CD4-positive, alpha-beta T cell treated with Interleukin-6 at 100 ng/mL for 8 hours (primary cell): ENCODE data around the gene AURKAIP1.
"Not testable (repeated sequence)": the region's sequence is repeated elsewhere in the genome, so short reads cannot be mapped to it uniquely, and the experiment has no call there.

Source experiments
- DNase-seq: peaks from one replicate; pipeline ENCODE4 v3.0.0-alpha.2; 2020; ENCODE audit warnings: mixed read lengths, low spot score

AURKAIP1 gene

GRCh38 chr1:1374929-1375662 lies at the start of gene AURKAIP1:
Gene AURKAIP1, minus strand, starts transcription at chr1:1375207. Its CDS starts 451 bp downstream, at chr1:1374756.
- peak; percentile 98 for DNase-seq

DNA sequence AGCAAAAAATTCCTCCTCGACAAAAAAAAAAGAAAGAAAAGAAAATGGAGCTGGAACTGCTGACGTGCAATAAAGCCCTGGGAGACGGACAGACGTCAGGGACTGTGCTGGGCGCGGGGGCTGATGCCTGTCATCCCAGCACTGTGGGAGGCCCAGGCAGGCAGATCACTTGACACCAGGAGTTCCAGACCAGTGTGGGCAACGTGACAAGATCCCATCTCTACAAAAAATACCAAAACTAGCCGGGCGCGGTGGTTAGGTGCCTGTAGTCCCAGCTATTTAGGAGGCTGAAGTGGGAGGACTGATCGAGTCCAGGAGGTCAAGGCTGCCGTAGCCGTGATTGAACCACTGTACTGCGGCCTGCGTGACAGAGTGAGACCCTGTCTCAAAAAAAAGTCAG lies 49.7 kb upstream of the AURKAIP1 start:
- DNase-seq = no peak

- DNase-seq = no peak
These were observed 48.2 kb upstream of the AURKAIP1 start for GRCh38 chr1:1423245-1423597.

GRCh38 chr1:1422465-1423244 lies 47.6 kb upstream of the AURKAIP1 start:
- no peak for DNase-seq

DNA sequence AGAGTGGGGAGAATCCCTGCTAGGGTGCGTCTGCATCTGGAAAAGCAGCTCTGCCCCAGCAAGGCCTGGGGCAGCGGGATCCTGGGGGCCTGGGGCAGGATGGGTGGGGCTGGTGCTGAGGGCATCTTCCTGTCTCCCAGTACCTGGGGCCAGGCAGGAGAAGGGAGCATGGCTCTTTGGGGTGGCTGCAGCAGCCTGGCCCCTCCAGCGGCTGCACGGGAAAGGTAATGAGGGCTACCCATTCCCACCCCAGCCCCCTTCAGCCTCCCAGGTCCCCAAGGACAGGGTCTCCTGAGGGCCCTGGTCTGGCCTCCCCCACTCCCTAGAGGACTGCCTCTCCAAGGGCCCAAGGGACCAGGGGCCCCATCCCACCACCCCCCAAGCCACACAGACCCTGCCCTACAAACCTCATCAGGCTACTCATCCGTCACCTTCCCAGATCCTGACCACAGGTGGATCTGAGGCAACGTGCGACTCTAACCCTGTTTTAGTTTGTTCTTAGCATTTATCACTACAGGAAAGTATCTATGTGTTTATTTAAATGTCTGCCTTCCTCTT lies 47.0 kb upstream of the AURKAIP1 start:
- DNase-seq = no peak

DNA sequence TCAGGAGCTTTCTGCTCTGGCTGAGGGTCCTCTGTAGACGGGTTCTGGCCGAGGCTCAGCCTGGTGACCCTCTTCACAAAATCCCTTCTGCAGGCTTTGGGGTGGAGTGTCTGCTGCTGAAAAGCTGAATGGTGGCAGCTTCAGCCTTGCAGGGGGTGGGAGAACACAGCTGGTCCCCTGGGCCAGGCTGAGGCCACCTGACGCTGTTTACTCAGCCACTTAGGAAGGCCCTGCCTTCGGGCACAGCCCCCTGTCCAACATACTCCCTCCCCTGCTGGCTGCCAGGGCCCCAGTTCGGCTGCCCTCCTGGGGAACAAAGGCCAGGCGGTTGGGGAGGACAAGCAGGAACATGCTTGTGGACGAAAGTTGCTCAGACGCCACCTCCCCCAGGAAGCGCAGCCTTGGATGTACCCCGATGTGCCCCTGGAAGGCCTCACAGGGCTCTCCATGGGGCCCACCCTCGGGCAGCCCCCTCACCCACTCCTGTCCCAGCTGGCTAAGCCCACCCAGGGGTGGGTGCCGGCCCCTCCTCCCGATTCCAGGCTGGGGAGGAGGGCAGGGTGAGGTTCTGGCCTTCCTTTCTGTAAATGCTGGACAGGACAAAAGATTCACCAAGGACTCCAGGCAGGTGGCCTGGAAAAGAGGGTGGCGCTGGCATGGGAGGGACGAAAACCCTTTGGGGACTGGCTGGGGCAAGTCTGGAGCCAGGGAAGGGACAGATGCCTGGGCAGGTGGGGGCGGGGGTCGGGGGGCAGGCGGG lies 46.3 kb upstream of the AURKAIP1 start, which contains the start of gene ANKRD65:
ANKRD65 (minus strand) TSS at position 130 of the 760 bp plus-strand sequence. CDS start 271 bp downstream, outside the sequence.
- no peak for DNase-seq

DNA sequence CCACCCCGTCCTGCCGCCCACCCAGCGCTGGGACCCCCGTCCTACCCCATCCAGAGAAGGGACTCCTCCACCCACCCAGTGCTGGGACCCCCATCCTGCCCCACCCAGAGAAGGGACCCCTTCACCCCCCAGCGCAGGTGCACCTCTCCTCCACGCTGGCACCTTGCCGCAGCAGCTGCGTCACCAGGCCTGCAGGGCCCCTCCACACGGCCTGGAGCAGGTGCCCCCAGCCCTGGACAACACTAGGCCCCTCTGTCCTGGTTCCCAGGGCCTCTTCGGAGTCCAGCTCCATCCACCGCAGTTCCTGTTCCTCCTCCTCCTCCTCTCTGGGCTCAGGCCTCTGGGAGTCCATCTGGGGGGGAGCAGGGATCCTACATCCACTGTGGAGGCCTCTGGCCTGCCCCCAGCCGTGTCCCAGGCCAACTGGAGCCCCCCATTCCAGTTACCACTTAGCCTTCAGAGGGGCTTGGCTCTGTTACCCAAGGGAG lies 45.7 kb upstream of the AURKAIP1 start:
- DNase-seq = no peak

DNA sequence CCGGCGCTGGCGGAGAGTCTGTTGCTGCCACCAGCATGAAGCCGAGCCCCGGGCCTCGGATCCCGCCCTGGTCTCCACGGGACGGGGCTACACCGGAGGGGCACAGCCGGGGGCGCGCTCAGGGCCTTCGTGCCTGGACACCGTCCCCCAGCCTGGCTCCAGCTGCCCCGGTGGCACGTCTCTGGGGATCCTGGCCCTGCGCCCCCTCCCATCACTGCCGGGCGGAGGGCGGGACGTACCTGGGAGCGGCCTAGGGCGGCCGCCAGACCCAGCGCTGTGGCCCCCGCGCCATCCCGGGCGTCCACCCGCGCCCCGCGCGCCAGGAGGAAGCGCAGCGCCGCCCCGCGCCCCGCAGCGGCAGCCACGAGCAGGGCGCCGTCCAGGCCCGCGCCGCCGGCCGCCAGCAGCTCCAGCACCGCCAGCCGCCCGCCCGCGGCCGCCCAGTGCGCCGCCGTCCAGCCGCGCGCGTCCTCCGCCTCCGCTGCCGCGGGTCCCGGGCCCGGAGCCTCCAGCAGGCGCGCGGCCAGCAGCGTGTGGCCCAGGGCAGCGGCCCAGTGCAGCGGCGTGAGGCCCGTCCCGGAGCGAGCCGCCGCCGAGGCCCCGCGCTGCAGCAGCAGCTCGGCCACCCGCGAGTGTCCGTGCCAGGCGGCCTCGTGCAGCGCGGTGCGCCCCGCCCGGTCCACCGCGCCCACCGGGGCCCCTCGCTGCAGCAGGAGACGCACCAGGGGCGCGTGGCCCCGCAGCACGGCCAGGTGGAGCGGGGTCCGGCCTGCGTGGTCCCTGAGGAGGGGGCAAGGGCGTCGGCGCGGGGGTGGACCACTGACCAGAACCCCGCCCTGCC lies 45.0 kb upstream of the AURKAIP1 start:
- DNase-seq = no peak

GRCh38 chr1:1419363-1419812 lies 44.4 kb upstream of the AURKAIP1 start:
- DNase-seq = no peak

DNA sequence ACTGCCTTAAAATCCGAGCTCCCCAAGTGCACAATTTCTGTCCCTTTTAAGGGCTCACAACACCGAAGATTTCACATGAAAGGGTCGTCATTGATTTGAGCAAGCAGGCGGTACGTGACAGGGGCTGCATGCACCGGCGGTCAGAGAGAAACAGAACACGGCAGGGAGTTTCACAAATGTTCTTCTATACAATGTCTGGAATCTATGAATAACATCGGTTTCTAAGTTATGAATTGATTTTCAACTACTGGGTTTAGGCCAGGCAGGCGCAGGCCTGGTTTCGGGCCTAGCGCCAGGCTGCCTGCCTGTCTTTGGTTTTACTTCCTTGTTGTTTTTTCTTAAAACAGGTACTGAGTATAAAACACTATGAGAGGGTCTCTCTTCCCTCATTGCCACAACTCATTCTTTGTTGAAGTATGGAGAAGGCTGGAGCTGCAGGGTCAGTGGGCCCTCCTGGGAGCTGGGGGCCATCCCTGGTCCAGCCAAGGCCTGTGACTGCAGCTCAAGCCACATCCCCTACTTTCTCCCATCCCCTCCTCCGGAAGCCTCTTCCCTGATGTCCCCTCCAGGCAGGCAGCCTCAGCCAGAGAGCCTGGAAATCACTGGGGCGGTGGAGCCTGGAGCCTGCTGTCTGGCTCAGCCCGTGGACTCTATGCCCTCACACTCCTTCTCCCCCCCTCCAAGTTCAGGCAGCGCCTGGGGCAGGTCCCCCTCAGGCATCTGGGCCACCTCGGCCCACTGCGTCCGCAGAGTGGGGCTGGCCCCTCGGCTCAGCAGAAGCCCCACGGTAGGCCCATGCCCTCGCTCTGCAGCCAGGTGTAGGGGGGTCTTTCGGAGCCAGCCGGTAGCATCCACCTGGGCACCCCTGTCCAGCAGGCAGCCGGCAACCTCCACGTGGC lies 43.7 kb upstream of the AURKAIP1 start:
- no peak for DNase-seq

- DNase-seq = not testable (repeated sequence)
These were observed 42.9 kb upstream of the AURKAIP1 start for GRCh38 chr1:1417825-1418463.

DNA sequence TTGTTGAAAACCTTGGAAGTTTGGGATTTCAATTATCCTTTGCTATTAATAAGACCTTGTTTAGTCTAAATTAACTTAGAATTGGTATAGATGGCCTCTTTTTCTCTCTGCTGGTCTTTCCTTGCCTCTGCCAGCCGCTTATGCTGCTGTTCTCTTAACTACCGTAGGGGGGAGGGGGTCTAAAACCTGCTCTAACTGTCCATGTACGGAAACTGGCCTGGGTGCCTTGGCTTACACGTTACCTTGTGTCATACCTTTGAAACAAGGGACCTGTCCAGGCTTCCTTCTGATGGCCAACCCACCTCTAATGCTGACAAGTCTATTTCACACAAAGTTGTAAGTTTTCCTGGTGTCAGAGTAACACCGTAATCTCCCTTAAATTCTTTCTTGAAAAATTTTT lies 42.4 kb upstream of the AURKAIP1 start:
- DNase-seq = not testable (repeated sequence)

GRCh38 chr1:1415751-1416150 lies 40.7 kb upstream of the AURKAIP1 start:
- DNase-seq = no peak

GRCh38 chr1:1412311-1412902 lies 37.4 kb upstream of the AURKAIP1 start:
- not testable (repeated sequence) for DNase-seq

GRCh38 chr1:1411626-1412025 lies 36.6 kb upstream of the AURKAIP1 start:
- no peak for DNase-seq

GRCh38 chr1:1410238-1410637 lies 35.2 kb upstream of the AURKAIP1 start:
- not testable (repeated sequence) for DNase-seq

- DNase-seq = no peak
These were observed 32.8 kb upstream of the AURKAIP1 start for GRCh38 chr1:1407636-1408318.
